GM15510 (cell line): Measurements from ENCODE around the gene SRGN.
A peak's percentile ranks its signal among the peaks of the same experiment; 100 is the strongest.

Source experiments
- POLR2A ChIP-seq: IDR thresholded peaks from 3 replicates; pipeline ENCODE4 v1.6.1; 2011; ENCODE audit warnings: borderline replicate concordance; ENCODE audit not compliant: insufficient read length; ENCODE audit errors: extremely low read depth

SRGN gene

DNA sequence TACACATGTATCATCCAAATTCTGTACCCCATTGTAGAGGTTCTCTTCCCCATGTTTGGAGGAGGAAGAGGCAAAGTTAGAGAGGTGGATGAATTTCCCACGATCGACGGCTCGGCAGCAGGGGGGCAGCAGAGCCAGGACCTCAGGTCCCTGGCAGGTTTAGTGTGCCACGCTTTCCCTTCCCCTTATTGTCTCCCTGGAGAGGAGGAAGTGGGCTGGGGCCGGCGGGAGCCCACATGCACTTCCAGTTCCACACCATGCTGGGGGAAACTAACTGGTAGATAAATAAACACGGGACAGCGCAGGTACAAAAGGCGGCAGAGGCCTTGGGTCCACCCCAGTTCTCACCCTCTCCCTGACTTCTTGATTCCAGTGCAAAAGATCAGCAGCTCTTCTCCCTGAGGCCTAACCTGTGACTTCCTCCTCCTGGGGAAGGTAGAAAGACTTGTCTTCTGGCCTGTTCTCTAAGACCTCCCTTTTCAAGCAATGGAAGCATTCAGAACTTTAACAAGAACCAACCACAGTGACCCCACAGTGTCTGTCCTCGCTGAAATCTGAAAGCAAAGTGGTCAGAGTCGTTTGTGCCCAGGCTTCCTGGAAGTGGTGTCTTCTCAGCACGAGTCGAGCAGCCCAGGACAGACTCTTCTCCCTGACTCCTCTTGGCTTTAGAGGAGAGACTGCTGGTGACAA is 30.5 kb upstream of the SRGN start:
- TF ChIP-seq POLR2A, result no peak

GRCh38 chr10:69057951-69058297 is 30.0 kb upstream of the SRGN start:
- TF ChIP-seq POLR2A, result no peak

DNA sequence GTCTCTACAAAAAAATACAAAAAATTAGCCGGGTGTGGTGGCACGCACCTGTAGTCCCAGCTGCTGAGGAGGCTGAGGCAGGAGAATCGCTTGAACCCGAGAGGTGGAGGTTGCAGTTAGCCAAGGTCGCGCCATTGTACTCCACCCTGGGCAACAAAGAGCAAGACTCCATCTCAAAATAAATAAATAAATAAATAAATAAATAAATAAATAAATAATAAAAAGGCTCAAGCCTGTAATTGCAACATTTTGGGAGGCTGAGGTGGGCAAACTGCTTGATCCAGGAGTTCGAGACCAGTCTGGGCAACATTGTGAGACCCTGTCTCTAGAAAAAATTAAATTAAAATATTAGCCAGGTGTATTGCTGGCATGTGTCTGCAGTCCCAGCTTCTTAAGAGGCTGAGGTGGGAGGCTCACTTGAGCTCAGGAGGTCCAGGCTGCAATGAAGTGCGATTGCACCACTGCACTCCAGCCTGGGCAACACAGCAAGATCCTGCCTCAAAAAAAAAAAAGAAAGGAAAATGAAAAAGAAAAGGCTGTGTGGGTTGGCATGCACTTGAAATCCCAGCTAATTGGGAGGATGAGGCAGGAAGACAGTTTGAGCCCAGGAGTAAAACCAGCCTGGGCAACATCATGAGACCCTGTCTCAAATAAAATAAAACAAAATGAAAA is 27.6 kb upstream of the SRGN start:
- TF ChIP-seq POLR2A, result no peak

DNA sequence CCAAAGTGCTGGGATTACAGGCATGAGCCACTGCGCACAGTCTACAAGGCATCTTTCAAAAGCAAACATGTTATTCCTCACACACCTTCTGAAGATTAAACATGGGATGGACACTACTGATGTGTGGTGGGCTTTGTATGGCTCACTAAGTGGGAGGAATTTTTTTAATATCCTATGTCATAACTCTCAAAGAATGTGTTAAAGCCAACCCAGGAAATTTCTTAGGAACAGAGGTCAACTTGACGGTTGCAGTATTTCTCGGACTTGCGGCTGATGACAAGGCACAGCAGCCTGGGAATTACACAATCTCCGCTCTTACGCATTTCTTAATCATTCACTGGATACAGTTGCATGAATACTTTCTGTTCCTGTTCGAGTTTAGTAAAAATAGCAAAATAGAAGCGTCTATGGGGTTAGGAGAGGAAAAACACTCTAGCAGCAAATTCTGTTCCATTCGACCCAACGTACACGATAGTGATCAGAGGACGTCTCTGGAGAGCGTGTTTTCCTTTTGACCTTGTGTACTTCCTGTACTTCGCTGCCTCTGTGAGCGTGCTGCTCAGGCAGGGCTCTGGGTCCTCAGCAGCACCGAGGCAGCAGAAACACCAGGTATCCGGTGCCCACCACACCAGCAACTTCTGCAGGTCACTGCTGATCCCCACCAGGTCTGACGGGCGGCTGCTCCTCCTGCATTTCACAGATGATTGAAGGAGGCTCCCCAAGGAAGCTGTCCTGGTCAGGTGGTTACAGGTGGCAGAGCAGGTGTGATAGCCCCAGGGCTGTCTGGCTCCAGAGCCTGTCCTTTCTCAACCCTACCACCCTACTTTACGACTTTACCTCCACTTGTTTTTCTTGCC is 26.4 kb upstream of the SRGN start:
- TF ChIP-seq POLR2A, result peak; percentile 31

GRCh38 chr10:69062901-69063300 is 25.0 kb upstream of the SRGN start:
- no peak for TF ChIP-seq POLR2A

DNA sequence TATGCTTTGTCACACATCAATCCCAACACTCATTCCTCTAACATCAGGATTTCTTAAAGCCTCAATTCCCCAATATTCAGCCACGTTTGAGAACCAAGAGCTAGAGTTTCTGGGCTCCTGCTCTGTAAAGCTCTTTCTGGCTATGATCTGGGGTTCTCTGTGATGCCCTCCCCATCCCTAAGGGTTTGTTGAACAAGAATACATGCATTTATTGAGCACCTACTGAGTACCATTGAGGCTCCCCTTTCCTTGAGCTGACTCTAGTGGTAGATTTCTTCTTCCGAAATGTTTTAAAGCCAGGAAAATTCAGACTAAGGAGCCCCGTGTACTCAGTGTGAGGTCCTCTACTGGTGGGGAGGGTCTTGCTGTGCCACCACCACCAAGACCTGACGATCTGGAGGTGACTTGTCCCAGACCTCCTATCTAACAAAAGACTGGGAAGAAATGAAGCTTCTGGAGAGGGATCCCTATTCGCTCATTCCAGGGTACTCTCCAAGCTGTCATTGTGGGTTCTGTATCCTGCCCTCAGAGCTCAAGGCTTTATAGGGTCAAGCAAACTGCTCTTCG is 23.1 kb upstream of the SRGN start:
- no peak for TF ChIP-seq POLR2A

DNA sequence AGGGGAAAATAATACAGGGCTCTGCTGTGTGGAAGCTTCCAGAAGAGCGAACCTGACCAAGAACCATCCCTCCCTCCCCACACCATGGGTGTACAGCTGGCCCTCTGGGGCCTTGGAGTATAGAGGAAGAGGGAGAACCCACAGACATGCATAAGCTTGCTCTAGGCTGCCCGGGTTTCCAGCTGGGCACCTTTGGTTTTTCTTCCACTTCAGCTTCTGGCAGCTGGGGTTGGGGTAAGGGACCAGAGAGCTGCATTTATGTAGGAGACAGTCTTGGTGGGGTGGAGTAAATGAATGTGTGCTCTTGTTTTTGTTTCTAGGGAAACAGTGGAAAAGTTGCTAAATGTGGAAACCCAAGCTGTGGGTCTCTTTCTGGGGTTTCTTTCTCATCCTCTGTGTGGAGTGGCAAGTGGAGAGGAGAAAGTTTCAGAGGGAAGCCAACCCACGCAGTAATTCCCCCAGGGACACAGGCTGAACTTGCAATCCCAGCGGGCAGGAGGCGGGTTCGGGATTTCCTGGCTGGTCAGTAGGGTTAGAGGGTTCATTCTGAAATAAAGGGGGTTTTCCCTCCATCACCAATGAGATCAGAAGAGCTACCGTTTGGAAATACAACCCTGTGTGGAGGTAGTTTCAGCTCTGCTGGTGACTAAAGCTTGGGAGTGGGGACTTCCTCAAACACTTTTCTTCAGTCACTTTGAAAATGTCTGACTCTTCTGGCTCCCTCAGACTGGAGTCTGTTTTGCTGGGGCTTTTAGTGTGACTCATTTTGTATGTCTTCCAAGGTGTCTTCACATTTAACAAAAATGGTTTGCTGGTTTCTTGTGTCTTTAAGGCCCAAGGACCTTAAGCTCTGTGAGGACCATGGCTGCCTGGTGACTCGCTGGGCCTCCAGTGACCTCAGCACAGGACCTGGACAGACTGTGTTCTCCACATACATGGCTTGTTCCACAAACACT is 22.2 kb upstream of the SRGN start:
- no peak for TF ChIP-seq POLR2A

DNA sequence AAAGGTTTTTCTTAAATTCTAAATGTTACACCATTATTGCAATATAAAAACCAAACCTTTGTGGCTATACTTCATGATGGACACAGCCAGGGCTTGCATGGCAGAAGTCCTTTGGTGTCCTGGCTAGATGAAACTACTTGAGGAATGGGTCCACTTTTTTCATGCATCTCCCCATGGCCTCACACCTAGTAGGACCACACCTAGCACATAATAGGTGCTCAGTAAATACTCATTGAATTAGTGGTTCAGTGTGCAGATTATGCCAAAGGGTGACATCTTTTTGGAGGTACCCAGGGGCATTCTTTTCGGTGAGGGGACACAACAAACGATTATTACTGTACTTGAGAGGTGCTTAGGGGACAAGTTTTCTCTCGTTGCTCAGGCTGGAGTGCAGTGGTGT is 20.7 kb upstream of the SRGN start:
- no peak for TF ChIP-seq POLR2A

- TF ChIP-seq POLR2A, result no peak
Measured at GRCh38 chr10:69068549-69068948, 19.4 kb upstream of the SRGN start.

DNA sequence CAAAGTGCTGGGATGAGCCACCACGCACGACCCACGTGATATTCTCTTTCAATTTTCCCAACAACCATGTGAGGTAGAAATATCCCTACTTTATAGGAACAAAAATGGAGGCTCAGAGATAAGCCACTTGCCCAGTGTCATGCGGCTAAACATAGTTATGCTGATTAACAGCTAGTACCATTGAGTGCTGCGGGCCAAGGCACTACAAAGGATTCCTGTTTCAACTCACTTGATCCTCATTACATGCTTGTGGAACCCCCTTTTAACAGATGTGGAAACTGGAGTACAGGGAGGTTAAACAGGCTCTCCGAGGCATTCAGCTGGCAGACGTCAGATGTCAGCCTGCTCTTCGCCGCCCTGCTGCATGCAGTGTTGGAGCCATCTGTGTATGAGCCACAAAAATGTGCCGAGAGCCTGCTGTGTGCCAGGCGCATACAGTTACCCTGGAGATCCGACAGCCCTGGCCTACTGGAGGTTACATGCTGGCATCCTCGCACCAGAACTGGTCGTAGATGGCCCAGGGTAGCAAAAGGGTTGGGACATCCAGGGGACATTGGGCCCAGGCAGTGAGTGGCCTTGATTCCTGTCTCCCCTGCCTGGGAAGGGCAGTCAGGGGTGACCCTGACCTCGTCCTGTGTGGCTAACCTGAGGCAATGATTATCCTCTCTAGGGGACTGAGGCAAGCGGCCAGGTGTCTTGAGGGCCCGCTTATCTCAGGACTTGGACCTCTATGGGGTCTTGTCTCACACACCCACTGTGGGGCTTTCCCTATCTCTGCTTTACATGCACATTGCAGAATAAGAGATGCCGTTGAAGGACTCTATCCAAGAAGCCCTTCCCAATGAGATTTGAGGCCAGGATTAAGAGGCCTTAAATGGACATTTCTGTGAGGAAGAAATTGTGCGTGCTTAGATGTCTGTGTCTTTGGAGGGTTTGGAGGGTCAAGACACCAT is 18.5 kb upstream of the SRGN start:
- no peak for TF ChIP-seq POLR2A

DNA sequence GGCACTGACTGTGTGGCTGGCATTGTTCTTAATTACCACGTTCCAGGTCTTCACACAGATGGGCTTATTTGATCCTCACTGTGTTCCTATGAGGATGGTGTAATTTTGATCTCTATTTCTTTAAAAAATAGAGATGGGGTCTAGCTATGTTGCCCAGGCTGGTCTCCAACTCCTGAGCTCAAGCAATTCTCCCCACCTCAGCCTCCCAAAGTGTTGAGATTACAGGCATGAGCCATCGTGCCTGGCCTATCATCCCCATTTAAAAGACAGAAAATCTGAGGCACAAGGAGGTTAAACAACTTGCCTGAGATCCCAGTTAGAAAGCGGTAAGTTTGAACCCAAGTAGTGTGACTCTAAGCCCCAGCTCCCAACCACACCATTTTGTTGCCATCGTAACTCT is 17.0 kb upstream of the SRGN start:
- TF ChIP-seq POLR2A, result no peak

DNA sequence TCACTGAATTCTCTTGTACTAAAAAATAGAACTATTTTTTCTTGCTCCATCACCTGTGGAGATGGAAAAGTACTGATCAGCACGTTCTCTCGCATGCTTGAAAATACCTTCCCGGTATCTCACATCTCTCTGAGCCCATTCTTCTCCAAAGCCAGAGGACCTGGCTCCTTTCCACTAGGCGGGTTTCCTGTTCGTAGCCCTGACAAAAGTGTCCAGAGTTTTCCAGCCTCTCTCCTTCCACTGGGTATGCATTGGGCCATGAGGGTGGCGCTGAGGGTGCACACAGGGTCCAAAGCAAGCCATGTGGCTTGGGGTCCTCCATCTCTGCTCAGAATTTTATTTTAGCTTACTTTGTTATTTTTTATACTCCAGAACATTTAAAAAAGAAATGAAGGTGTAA is 16.3 kb upstream of the SRGN start:
- no peak for TF ChIP-seq POLR2A

GRCh38 chr10:69073026-69073425 is 14.9 kb upstream of the SRGN start:
- TF ChIP-seq POLR2A, result no peak
